Central memory CD8-positive, alpha-beta T cell (primary cell): ENCODE measurements around the gene HOXB3.

Source experiments
- ATAC-seq: fragments of 150-1000 bp; cut with Tn5 transposase; replicated peaks from 2 replicates; pipeline ENCODE4 v1.10.0; 2022; ENCODE audit warnings: mild to moderate bottlenecking, moderate FRiP score, moderate number of reproducible peaks; ENCODE audit not compliant: poor library complexity, severe bottlenecking; ENCODE audit errors: extremely low read depth
- DNase-seq, 2 donors: peaks; one replicate each; pipeline ENCODE4 v3.0.0; 2021; ENCODE audit warnings: low spot score in 2 of 2
- H3K27ac Mint-ChIP-seq: one replicate; pipeline ENCODE4 v1.8.0; 2022; ENCODE audit warnings: low read depth, mild to moderate bottlenecking, moderate library complexity, mixed read lengths
- H3K27me3 Mint-ChIP-seq: one replicate; pipeline ENCODE4 v1.8.0; 2022; ENCODE audit warnings: mixed read lengths
- H3K36me3 Mint-ChIP-seq: one replicate; pipeline ENCODE4 v1.8.0; 2022; ENCODE audit warnings: mild to moderate bottlenecking, moderate library complexity, mixed read lengths; ENCODE audit not compliant: insufficient read depth
- H3K4me1 Mint-ChIP-seq: one replicate; pipeline ENCODE4 v1.8.0; 2022; ENCODE audit warnings: mixed read lengths
- H3K4me3 Mint-ChIP-seq: one replicate; pipeline ENCODE4 v1.8.0; 2022; ENCODE audit warnings: mild to moderate bottlenecking, moderate library complexity, mixed read lengths
- H3K9me3 Mint-ChIP-seq: one replicate; pipeline ENCODE4 v1.8.0; 2022; ENCODE audit warnings: mixed read lengths

Gene HOXB3

DNA sequence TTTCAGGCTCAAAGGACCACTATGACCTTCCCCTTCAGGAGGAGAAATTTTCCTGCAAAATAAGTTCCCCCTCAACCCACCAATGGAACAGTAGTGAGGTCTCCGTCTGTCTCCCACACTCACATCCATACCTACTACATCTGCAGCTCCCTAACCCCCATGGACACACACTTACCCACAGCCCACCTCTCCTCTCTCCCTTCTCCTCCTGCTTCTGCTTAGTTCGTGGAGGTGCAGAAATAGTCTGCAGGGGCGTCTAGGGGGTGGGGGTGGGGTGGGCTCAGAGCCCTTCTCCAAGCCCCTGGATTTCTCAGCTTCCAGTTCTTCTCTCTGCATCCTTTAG lies 20.8 kb downstream of the HOXB3 start:
- no peaks in the 10 kb centered on the region for H3K9me3 Mint-ChIP-seq
- peaks cover 11% of the 10 kb centered on the region for H3K4me1 Mint-ChIP-seq
- H3K27me3 Mint-ChIP-seq, result no peaks in the 10 kb centered on the region
- H3K27ac Mint-ChIP-seq, result no peak overlapping the region
- ATAC-seq (no peak), DNase-seq (no peak)
- no peak overlapping the region for H3K4me3 Mint-ChIP-seq
- H3K36me3 Mint-ChIP-seq, result peaks cover 9% of the 10 kb centered on the region

GRCh38 chr17:48568499-48569239 lies 21.4 kb downstream of the HOXB3 start:
- ATAC-seq (no peak), DNase-seq (no peak)
- H3K36me3 Mint-ChIP-seq, result peaks cover 9% of the 10 kb centered on the region
- no peak overlapping the region for H3K4me3 Mint-ChIP-seq
- H3K9me3 Mint-ChIP-seq, result no peaks in the 10 kb centered on the region
- H3K27me3 Mint-ChIP-seq, result no peaks in the 10 kb centered on the region
- no peak overlapping the region for H3K27ac Mint-ChIP-seq
- peaks cover 10% of the 10 kb centered on the region for H3K4me1 Mint-ChIP-seq

DNA sequence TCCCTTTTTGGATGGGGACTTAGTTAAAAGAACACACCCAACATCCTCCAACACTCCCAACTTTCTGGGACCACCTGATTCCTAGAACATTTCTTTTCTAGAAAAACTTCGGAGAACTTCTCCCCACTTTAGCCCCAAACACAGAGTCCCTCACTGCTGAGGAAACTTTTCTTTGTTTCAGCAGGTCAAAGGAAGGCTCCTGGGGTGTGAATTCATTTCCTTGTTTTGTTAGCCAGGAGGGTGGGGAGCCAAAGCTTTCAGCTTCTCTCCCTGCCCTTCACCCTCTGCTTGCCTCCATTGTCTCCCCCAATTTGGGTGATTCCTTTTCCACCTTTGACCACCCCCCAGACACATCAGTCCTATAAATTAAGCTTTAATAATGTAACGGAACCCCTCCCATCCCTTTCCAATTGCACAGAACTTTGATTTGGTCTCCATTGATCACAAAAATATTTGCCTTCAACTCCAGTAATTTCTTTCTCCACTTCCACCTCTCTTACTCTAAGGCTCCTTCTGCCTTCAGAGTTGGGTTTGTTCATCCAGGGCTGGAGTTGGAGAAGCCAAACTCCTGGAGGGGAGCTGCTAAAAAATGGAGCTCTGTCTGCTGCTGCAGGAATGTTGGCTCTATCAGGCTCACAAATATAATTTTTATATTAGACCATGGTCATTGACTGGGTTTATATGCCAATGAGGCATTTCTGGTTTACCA lies 22.2 kb downstream of the HOXB3 start:
- no peak for ATAC-seq

GRCh38 chr17:48567209-48567608 lies 22.8 kb downstream of the HOXB3 start:
- no peak for ATAC-seq
- Mint-ChIP-seq H3K9me3 (no peaks in the 10 kb centered on the region), H3K36me3 (peaks cover 9% of the 10 kb centered on the region), H3K27ac (no peak overlapping the region), H3K4me1 (peaks cover 5% of the 10 kb centered on the region), H3K4me3 (no peak overlapping the region), H3K27me3 (no peaks in the 10 kb centered on the region)
- no peak for DNase-seq

More for the DNA sequence above, 22.2 kb downstream of the HOXB3 start:
- Mint-ChIP-seq H3K27ac (no peak overlapping the region), H3K9me3 (no peaks in the 10 kb centered on the region), H3K4me1 (peaks cover 5% of the 10 kb centered on the region), H3K27me3 (no peaks in the 10 kb centered on the region), H3K4me3 (no peak overlapping the region), H3K36me3 (peaks cover 9% of the 10 kb centered on the region)
- no peak for DNase-seq

- ATAC-seq (no peak), DNase-seq (no peak)
- peaks cover 8% of the 10 kb centered on the region for H3K4me1 Mint-ChIP-seq
- no peaks in the 10 kb centered on the region for H3K27me3 Mint-ChIP-seq
- H3K27ac Mint-ChIP-seq, result no peak overlapping the region
- no peak overlapping the region for H3K4me3 Mint-ChIP-seq
- H3K36me3 Mint-ChIP-seq, result peaks cover 9% of the 10 kb centered on the region
- H3K9me3 Mint-ChIP-seq, result no peaks in the 10 kb centered on the region
Measured at GRCh38 chr17:48566717-48567116, 23.3 kb downstream of the HOXB3 start.

DNA sequence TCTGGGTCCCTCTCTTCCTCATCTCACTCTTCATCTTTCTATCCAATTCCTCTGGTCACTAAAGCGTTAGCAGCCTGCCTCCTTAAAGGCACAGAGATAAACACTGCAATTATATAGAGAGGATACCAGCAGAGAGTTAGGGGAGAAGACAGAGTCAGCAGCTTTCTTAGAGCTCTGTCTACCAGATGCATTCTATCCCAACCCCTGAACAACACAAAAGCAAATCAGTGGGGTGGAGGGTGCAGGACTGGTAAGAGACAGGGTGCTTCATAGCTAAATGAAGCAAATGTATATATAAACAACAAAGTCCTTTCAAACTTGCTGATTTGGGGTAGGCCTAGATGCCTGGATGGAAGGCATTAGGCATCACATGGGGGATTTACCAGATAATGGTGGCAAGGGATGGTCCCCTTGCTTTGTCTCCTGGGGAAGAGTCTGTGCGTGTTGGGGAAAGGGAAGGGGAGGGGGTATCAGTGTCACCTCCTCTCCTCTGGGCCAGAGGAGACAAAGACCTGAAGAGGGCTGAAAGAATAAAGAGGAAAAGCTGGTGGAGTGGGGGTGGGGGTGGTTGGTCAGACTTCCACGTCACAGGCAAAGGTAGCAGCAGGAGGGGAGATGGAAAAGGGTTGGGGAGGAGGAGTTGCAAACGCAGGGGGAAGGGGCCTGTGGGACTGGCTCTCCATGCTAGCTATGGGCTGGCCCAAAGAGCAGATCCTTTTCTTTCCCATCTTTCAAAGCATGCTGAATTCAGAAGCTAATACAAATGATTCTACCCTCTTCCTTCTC lies 23.9 kb downstream of the HOXB3 start:
- no peak overlapping the region for H3K27ac Mint-ChIP-seq
- H3K9me3 Mint-ChIP-seq, result no peaks in the 10 kb centered on the region
- H3K27me3 Mint-ChIP-seq, result no peaks in the 10 kb centered on the region
- H3K4me1 Mint-ChIP-seq, result peaks cover 13% of the 10 kb centered on the region
- H3K36me3 Mint-ChIP-seq, result peaks cover 4% of the 10 kb centered on the region
- no peak for ATAC-seq
- DNase-seq, result no peak
- H3K4me3 Mint-ChIP-seq, result no peak overlapping the region

- no peaks in the 10 kb centered on the region for H3K9me3 Mint-ChIP-seq
- ATAC-seq (no peak), DNase-seq (no peak)
- peaks cover 4% of the 10 kb centered on the region for H3K36me3 Mint-ChIP-seq
- no peak overlapping the region for H3K4me3 Mint-ChIP-seq
- no peak overlapping the region for H3K27ac Mint-ChIP-seq
- no peaks in the 10 kb centered on the region for H3K27me3 Mint-ChIP-seq
- peaks cover 13% of the 10 kb centered on the region for H3K4me1 Mint-ChIP-seq
Measured at GRCh38 chr17:48565022-48565554, 25.0 kb downstream of the HOXB3 start.

GRCh38 chr17:48564188-48565021 lies 25.6 kb downstream of the HOXB3 start:
- no peak for DNase-seq
- H3K4me1 Mint-ChIP-seq, result peaks cover 13% of the 10 kb centered on the region
- H3K4me3 Mint-ChIP-seq, result no peak overlapping the region
- H3K27ac Mint-ChIP-seq, result no peak overlapping the region
- no peaks in the 10 kb centered on the region for H3K9me3 Mint-ChIP-seq
- H3K36me3 Mint-ChIP-seq, result peaks cover 5% of the 10 kb centered on the region
- no peaks in the 10 kb centered on the region for H3K27me3 Mint-ChIP-seq
- no peak for ATAC-seq

DNA sequence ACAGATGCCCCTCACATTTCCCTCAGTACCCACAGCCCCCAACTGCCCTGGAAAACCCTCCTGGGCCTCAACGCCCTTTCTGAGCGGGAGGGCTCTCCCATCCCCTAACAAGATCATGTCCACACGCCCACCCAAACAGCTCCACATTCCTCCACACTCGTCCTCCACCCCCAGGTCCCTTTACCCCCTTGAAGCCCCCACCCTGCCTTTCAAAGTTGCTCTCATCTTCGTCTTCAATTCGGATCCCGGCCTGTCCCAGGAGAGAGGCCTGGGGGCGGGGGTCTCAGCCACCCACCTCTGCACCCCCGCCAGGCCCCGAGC lies 26.2 kb downstream of the HOXB3 start:
- Mint-ChIP-seq H3K27me3 (no peaks in the 10 kb centered on the region), H3K4me3 (no peak overlapping the region), H3K27ac (no peak overlapping the region), H3K4me1 (peaks cover 9% of the 10 kb centered on the region), H3K9me3 (no peaks in the 10 kb centered on the region), H3K36me3 (peaks cover 2% of the 10 kb centered on the region)
- ATAC-seq (no peak), DNase-seq (no peak)

DNA sequence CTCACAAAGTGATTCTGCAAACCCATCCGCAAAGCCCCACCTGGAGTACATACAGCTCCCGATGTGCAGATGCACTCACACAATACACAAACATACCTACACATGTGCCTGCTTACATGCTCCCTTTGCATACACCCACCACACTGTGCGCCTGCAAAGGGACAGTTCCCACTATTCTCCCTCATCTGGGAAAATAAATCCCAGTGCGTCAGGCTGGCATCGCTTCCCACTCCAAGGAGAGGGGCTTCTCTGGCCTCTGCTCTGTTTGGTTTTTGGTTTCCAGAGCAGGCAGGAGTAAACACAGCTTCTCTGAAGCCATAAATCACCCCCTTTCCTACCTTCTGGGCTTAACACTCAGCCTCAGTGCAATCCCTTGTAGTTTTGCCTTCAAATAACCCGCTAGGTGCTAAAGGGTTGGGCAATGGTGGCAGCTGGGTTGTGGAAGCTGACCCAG lies 26.6 kb downstream of the HOXB3 start:
- no peak overlapping the region for H3K4me3 Mint-ChIP-seq
- DNase-seq (no peak), ATAC-seq (no peak)
- no peaks in the 10 kb centered on the region for H3K27me3 Mint-ChIP-seq
- no peaks in the 10 kb centered on the region for H3K9me3 Mint-ChIP-seq
- peaks cover 2% of the 10 kb centered on the region for H3K36me3 Mint-ChIP-seq
- no peak overlapping the region for H3K27ac Mint-ChIP-seq
- H3K4me1 Mint-ChIP-seq, result peaks cover 9% of the 10 kb centered on the region

DNA sequence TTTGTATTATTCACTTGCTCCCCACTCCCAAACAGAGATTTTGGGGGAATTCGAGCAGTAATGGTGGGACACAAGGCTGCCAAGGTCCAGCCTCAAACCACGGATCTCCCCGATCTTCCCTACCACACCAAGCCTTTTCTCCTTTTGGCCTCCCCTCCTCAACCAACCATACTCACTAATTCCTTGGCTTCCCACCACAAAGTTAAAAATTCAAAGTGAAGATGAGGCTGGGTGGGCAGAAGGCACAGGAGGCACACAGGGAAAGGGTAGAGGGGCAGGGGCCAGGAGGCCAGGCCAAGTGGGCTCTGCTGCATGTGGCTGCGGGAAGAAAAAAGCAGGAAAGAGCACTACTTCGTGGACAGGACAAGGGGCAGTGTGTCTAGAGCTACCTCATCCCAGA lies 27.1 kb downstream of the HOXB3 start:
- no peak for ATAC-seq
- no peak overlapping the region for H3K4me3 Mint-ChIP-seq

More for the DNA sequence above, 27.1 kb downstream of the HOXB3 start:
- H3K9me3 Mint-ChIP-seq, result no peaks in the 10 kb centered on the region
- peaks cover 2% of the 10 kb centered on the region for H3K36me3 Mint-ChIP-seq
- no peak for DNase-seq
- no peak overlapping the region for H3K27ac Mint-ChIP-seq
- H3K27me3 Mint-ChIP-seq, result no peaks in the 10 kb centered on the region
- peaks cover 9% of the 10 kb centered on the region for H3K4me1 Mint-ChIP-seq
